Measurements from ENCODE around the gene ZEB1.

DNA sequence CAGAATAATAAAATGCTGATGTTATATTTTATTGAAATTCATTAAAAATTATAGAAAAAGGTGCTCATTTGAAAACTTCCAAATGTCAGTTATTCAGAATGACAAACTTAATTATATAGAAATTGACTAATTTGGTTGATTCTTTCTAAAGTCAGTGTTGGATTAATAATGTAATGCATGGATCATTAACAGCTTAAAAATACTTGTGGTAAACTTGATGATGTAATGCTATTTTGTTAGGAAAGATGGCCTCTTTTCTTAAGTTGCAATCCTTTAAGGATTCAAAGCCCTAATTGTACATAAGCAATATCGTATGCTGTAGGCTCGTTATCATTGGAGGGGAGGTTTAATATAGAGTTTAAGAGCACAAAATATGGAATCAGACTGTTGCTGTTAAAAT lies 141.2 kb downstream of the ZEB1 start:
- TF ChIP-seq, protein P1, sequence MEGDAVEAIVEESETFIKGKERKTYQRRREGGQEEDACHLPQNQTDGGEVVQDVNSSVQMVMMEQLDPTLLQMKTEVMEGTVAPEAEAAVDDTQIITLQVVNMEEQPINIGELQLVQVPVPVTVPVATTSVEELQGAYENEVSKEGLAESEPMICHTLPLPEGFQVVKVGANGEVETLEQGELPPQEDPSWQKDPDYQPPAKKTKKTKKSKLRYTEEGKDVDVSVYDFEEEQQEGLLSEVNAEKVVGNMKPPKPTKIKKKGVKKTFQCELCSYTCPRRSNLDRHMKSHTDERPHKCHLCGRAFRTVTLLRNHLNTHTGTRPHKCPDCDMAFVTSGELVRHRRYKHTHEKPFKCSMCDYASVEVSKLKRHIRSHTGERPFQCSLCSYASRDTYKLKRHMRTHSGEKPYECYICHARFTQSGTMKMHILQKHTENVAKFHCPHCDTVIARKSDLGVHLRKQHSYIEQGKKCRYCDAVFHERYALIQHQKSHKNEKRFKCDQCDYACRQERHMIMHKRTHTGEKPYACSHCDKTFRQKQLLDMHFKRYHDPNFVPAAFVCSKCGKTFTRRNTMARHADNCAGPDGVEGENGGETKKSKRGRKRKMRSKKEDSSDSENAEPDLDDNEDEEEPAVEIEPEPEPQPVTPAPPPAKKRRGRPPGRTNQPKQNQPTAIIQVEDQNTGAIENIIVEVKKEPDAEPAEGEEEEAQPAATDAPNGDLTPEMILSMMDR (IDR thresholded peaks at IDR 0.05), result no peak
- TF ChIP-seq POLR2AphosphoS5 (IDR thresholded peaks at IDR 0.05; ENCODE audit: insufficient read depth in 1 of 2, low read depth in 1 of 2), result no peak

Data from vagina (tissue), 2 donors.